Loucy (cell line): Measurements from ENCODE around the gene NMNAT2.

Experiments used
- H2AFZ ChIP-seq: fragments of 200-600 bp; sonication (generic); 2 replicates; pipeline ENCODE4 v1.6.0; 2016; ENCODE audit warnings: antibody characterized with exemption, mild to moderate bottlenecking, low read length, moderate library complexity
- H3F3A ChIP-seq: fragments of 200-600 bp; 2 replicates; pipeline ENCODE4 v1.6.0; 2016; ENCODE audit warnings: antibody characterized with exemption, low read depth, mild to moderate bottlenecking
- H3K27me3 ChIP-seq: fragments of 200-600 bp; sonication (generic); 2 replicates; pipeline ENCODE4 v1.6.1; 2014; ENCODE audit warnings: low read length, mild to moderate bottlenecking; ENCODE audit not compliant: insufficient read depth, poor library complexity, severe bottlenecking
- H3K36me3 ChIP-seq: fragments of 200-600 bp; sonication (generic); 2 replicates; pipeline ENCODE4 v1.6.1; 2016; ENCODE audit warnings: low read length; ENCODE audit not compliant: insufficient read depth
- H3K4me1 ChIP-seq: fragments of 200-600 bp; sonication (generic); 2 replicates; pipeline ENCODE4 v1.5.1; 2014; ENCODE audit warnings: low read length, mild to moderate bottlenecking; ENCODE audit not compliant: insufficient read depth, poor library complexity, severe bottlenecking
- H3K4me2 ChIP-seq: fragments of 200-600 bp; sonication (generic); 2 replicates; pipeline ENCODE4 v1.6.0; 2014; ENCODE audit warnings: antibody characterized with exemption, low read length, low read depth, mild to moderate bottlenecking; ENCODE audit not compliant: poor library complexity, severe bottlenecking
- H3K4me3 ChIP-seq: fragments of 200-600 bp; sonication (generic); 2 replicates; pipeline ENCODE4 v1.5.1; 2014; ENCODE audit warnings: low read length, mild to moderate bottlenecking, mixed read lengths; ENCODE audit not compliant: poor library complexity, severe bottlenecking
- H3K79me2 ChIP-seq: fragments of 200-600 bp; sonication (generic); 2 replicates; pipeline ENCODE4 v1.6.1; 2014; ENCODE audit warnings: low read length; ENCODE audit not compliant: insufficient read depth
- H3K9ac ChIP-seq: fragments of 200-600 bp; sonication (generic); 2 replicates; pipeline ENCODE4 v1.6.0; 2014; ENCODE audit warnings: mild to moderate bottlenecking, low read depth, low read length, moderate library complexity; ENCODE audit not compliant: poor library complexity, severe bottlenecking
- H3K9me2 ChIP-seq: fragments of 200-600 bp; sonication (generic); replicated peaks from 2 replicates; pipeline ENCODE4 v1.6.1; 2016; ENCODE audit warnings: low read depth, low read length, mixed read lengths
- H3K9me3 ChIP-seq: fragments of 200-600 bp; sonication (generic); 2 replicates; pipeline ENCODE4 v1.6.1; 2014; ENCODE audit warnings: mild to moderate bottlenecking, antibody characterized with exemption, low read length, low read depth; ENCODE audit not compliant: insufficient read depth
- H4K20me1 ChIP-seq: fragments of 200-600 bp; sonication (generic); 2 replicates; pipeline ENCODE4 v1.6.0; 2014; ENCODE audit warnings: antibody characterized with exemption, low read length, mild to moderate bottlenecking; ENCODE audit not compliant: insufficient read depth, poor library complexity, severe bottlenecking
- EZH2phosphoT487 ChIP-seq: fragments of 200-600 bp; IDR thresholded peaks from 2 replicates; pipeline ENCODE4 v1.6.1; 2018; ENCODE audit warnings: antibody characterized with exemption, mild to moderate bottlenecking, moderate library complexity, borderline replicate concordance
- TF ChIP-seq, protein P1 (sequence below): fragments of 200-600 bp; sonication (generic); conservative IDR thresholded peaks from 2 replicates; pipeline ENCODE4 v1.5.1; 2014; ENCODE audit warnings: mild to moderate bottlenecking, antibody characterized with exemption, low read length

The NMNAT2 gene

DNA sequence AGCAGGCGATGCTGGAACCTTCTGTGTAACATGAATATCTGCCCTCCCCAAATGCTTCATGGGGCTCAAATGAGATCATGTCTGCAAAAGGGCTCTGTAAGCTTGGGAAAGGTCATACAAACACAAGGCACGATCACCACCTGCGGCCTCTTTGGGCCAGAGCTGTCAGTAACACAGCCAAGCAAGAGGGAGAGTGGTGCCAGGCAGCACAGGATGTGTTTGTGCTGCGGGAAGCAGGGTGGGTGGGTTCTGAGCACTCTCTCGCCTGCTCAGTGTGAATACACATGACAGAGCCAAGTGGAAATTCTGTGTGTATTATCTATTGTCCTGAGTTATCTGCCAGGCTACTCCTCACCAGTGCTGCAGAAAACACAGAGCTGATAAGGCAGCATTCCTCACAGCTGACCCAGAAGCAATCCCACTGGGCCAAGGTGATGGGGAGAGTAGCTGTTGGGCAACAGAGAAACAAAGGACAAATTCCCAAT lies 130.9 kb downstream of the NMNAT2 start:
- Histone ChIP-seq H3F3A (no peaks in the 10 kb centered on the region), H3K9me2 (no peaks in the 10 kb centered on the region), H3K27me3 (no peaks in the 10 kb centered on the region), H3K4me2 (no peak overlapping the region), H3K9me3 (no peaks in the 10 kb centered on the region), H3K79me2 (no peaks in the 10 kb centered on the region), H3K4me3 (no peak overlapping the region), H3K9ac (no peak overlapping the region), H3K36me3 (no peaks in the 10 kb centered on the region), H2AFZ (peak overlapping the region; percentile 41; the same call in 1 of the 2 replicates), H4K20me1 (no peaks in the 10 kb centered on the region), H3K4me1 (no peaks in the 10 kb centered on the region)
- no peak for TF ChIP-seq EZH2phosphoT487
- TF ChIP-seq, protein P1, sequence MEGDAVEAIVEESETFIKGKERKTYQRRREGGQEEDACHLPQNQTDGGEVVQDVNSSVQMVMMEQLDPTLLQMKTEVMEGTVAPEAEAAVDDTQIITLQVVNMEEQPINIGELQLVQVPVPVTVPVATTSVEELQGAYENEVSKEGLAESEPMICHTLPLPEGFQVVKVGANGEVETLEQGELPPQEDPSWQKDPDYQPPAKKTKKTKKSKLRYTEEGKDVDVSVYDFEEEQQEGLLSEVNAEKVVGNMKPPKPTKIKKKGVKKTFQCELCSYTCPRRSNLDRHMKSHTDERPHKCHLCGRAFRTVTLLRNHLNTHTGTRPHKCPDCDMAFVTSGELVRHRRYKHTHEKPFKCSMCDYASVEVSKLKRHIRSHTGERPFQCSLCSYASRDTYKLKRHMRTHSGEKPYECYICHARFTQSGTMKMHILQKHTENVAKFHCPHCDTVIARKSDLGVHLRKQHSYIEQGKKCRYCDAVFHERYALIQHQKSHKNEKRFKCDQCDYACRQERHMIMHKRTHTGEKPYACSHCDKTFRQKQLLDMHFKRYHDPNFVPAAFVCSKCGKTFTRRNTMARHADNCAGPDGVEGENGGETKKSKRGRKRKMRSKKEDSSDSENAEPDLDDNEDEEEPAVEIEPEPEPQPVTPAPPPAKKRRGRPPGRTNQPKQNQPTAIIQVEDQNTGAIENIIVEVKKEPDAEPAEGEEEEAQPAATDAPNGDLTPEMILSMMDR, result no peak

DNA sequence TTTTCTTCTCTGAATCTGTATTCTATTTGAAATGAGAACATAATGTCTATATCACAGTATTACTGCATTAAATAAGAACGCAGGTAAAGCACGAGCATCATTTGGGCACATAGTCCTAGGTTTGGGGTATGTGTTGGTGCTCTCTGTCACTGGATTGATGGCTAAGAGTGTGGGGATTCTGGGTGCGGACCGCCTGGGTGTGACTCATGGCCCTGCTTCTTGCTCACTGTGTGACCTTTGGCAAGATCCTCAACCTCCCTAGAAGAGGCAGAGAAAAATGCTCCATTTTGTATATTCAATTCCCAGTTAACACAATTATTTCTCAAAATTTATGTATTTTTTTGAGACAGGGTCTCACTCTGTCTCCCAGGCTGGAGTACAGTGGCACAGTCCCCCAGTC lies 132.4 kb downstream of the NMNAT2 start:
- no peaks in the 10 kb centered on the region for H3F3A ChIP-seq
- no peaks in the 10 kb centered on the region for H3K9me3 ChIP-seq
- H3K4me1 ChIP-seq, result no peaks in the 10 kb centered on the region
- no peak overlapping the region for H3K4me2 ChIP-seq
- no peaks in the 10 kb centered on the region for H3K36me3 ChIP-seq
- no peaks in the 10 kb centered on the region for H4K20me1 ChIP-seq
- H3K79me2 ChIP-seq, result no peaks in the 10 kb centered on the region
- H3K4me3 ChIP-seq, result no peak overlapping the region
- no peaks in the 10 kb centered on the region for H3K27me3 ChIP-seq
- no peak for TF ChIP-seq EZH2phosphoT487
- TF ChIP-seq, protein P1, result no peak
- H2AFZ ChIP-seq, result no peak overlapping the region
- H3K9me2 ChIP-seq, result no peaks in the 10 kb centered on the region
- no peak overlapping the region for H3K9ac ChIP-seq

DNA sequence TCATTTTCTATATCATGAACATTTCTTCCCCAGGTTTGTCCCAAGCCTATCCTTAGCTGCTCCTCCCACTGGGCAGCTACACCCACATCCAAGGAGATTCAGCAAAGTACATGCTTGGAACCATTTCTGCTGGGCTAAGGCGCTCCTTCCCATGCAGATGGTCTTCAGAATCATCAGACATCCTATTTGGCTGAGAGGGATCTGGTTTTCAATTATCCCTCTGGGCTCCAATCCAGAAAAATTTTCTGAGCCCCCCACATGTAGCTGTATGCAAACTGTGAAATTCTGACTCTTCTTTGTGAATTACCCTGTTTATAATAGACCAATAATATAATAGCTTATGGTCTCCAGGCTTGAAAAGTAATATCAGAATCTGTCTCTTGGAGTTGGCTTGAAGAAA lies 132.9 kb downstream of the NMNAT2 start:
- no peaks in the 10 kb centered on the region for H3K27me3 ChIP-seq
- TF ChIP-seq, protein P1, result no peak
- no peak for TF ChIP-seq EZH2phosphoT487
- H3K4me3 ChIP-seq, result no peak overlapping the region
- no peak overlapping the region for H2AFZ ChIP-seq
- no peaks in the 10 kb centered on the region for H3K36me3 ChIP-seq
- no peaks in the 10 kb centered on the region for H3F3A ChIP-seq
- no peaks in the 10 kb centered on the region for H3K79me2 ChIP-seq
- H3K4me2 ChIP-seq, result no peak overlapping the region
- H3K4me1 ChIP-seq, result no peaks in the 10 kb centered on the region
- no peaks in the 10 kb centered on the region for H3K9me2 ChIP-seq
- no peaks in the 10 kb centered on the region for H4K20me1 ChIP-seq
- no peak overlapping the region for H3K9ac ChIP-seq
- H3K9me3 ChIP-seq, result no peaks in the 10 kb centered on the region
